ENCODE results near the gene BOLA3.
A peak's percentile ranks its signal among the peaks of the same experiment; 100 is the strongest.
"Not testable (repeated sequence)": the region's sequence is repeated elsewhere in the genome, so short reads cannot be mapped to it uniquely, and the experiment has no call there.

The BOLA3 gene

DNA sequence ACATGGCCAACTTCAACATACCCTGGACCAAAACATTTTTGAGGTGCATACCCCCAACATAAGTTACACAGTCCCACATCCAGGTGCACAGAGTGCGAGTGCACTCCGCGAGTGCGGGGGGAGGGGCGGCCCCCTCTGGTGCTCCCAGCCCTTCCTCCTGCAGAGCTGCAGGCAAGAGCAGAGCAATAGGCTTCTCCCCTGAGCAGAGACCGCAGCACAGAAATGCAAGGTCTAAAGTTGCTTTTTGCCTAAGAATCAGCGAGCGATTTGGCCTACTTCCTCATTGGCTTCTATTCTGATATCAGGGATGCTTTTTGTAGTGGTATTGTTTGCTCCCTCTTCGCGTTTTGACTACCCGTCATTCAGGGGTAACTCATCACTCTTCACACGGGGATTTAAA, 40.6 kb downstream of the BOLA3 start:
- FAIRE-seq, result no peak

DNA sequence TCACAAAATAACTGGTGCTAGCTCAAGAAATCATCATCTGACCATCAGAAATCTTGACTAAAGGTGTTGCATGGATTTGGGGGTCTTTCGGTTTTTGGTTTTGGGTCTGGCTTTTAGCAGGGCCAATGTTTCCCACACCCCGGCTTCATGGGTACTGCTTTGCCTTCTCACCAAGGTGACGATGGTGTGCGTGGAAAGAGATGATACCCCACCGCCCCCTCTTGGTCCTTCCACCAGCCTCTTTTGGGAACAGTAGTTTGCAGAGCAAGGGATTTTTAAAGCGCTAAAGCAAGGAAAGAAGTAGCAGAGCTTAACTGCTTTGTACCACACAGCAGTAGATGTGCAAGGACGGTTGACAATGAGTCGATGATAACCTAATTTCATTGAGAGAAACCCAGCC, 42.3 kb downstream of the BOLA3 start:
- FAIRE-seq (no peak), DNase-seq (ENCODE audit: insufficient read length, low spot score) (no peak)

More for the DNA sequence above, 40.6 kb downstream of the BOLA3 start:
- DNase-seq (ENCODE audit: insufficient read length, low spot score), result no peak

DNA sequence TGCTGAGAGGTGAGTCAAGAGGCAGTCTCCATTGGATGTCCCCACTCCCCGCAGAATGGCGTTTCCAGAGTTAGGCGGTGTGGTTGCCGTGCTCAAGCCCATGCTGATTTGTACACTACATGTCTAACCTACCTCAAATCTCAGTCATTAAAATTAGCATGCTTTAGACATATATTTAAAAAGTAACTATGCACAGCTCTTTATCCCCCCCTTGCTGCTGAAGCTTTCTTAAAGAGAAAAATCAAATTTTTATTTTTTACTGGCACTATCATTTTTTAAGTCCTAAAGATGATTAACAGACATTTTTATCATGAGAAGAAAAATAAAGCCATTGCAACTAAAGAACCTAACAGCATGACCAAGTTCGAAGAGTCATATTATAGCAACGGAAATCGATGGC, 42.9 kb downstream of the BOLA3 start:
- DNase-seq (ENCODE audit: insufficient read length, low spot score) (no peak), FAIRE-seq (peak; percentile 42)

DNA sequence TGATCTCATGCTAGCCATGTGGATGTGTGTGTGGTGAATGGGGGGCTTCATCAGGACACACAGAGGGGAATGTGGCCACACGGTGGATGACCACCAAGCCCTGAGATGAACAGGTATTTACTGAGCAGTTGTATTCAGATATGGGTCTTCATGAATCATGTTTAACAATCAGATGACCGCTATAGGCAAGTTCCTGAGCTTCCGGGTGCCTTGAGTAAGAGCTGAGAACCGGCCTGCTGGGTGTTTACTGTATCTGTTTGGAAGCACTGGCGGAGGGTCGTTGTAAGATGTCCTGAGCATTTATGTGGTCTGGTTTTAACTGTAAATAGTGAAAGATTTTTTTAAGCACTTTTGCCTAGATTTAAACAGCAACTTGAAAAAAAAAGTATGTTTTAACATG, 43.9 kb downstream of the BOLA3 start:
- FAIRE-seq (no peak), DNase-seq (ENCODE audit: insufficient read length, low spot score) (no peak)

DNA sequence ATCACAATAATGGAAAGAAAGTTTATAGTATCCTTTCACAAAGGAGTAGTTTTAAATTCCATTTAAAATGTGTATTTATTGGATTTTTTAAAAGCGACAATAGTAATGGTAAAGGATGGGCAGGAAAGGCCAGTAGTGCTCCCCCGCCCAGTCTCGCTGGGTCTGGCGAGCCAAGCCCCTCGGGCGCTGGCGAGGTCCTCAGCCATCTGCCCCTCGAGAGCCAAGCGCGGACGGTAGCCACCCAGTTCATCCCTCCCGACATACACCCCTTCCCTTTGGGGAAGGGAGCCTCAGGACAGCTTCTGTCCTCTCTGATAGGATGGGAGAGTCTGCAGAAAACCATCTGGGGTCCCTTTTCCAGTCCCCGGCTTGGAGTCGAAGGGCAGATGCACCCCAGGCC, 45.2 kb downstream of the BOLA3 start:
- DNase-seq (ENCODE audit: insufficient read length, low spot score) (no peak), FAIRE-seq (no peak)

DNA sequence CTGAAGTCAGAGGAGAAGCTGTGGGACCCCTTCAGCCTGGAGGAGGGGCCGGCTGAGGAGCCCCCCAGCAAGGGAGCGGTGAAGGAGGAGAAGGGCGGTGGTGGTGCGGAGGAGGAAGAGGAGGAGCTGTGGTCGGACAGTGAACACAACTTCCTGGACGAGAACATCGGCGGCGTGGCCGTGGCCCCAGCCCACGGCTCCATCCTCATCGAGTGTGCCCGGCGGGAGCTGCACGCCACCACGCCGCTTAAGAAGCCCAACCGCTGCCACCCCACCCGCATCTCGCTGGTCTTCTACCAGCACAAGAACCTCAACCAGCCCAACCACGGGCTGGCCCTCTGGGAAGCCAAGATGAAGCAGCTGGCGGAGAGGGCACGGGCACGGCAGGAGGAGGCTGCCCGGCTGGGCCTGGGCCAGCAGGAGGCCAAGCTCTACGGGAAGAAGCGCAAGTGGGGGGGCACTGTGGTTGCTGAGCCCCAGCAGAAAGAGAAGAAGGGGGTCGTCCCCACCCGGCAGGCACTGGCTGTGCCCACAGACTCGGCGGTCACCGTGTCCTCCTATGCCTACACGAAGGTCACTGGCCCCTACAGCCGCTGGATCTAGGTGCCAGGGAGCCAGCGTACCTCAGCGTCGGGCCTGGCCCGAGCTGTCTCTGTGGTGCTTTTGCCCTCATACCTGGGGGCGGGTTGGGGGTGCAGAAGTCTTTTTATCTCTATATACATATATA, 46.0 kb downstream of the BOLA3 start:
- no peak for FAIRE-seq

DNA sequence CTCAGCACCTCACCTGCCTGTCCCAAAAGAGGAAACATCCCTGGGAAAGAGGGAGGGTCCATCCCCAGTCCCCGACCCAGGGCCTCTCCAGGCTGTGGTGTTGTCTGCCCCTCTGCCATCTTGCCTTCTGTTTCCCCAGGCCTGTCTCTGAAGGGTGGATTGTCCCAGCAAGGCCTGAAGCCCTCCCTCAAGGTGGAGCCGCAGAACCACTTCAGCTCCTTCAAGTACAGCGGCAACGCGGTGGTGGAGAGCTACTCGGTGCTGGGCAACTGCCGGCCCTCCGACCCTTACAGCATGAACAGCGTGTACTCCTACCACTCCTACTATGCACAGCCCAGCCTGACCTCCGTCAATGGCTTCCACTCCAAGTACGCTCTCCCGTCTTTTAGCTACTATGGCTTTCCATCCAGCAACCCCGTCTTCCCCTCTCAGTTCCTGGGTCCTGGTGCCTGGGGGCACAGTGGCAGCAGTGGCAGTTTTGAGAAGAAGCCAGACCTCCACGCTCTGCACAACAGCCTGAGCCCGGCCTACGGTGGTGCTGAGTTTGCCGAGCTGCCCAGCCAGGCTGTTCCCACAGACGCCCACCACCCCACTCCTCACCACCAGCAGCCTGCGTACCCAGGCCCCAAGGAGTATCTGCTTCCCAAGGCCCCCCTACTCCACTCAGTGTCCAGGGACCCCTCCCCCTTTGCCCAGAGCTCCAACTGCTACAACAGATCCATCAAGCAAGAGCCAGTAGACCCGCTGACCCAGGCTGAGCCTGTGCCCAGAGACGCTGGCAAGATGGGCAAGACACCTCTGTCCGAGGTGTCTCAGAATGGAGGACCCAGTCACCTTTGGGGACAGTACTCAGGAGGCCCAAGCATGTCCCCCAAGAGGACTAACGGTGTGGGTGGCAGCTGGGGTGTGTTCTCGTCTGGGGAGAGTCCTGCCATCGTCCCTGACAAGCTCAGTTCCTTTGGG, 47.2 kb downstream of the BOLA3 start:
- FAIRE-seq, result no peak
- no peak for DNase-seq (ENCODE audit: insufficient read length, low spot score)

More for the DNA sequence above, 46.0 kb downstream of the BOLA3 start:
- DNase-seq (ENCODE audit: insufficient read length, low spot score), result no peak

DNA sequence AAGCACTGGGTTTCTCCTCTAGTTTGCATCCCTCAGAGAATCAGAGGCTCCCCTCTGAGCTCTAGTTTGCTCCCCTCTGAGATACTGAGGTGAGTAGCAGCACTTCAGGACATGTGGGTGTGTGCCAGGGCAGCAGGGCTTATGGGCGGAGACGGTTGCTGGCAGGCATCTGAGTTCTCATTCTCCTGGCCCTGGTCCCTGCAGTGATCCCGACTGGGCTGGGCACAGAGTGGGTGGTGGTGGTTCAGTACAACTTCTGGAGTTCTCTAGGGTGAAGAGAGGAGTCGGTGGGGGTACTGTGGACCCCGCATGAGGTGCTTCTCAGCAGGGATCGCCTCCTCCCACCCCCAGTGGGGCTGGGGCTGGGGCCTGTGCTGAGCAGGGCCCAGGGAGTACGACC, 47.9 kb downstream of the BOLA3 start:
- DNase-seq (ENCODE audit: insufficient read length, low spot score) (no peak), FAIRE-seq (no peak)

DNA sequence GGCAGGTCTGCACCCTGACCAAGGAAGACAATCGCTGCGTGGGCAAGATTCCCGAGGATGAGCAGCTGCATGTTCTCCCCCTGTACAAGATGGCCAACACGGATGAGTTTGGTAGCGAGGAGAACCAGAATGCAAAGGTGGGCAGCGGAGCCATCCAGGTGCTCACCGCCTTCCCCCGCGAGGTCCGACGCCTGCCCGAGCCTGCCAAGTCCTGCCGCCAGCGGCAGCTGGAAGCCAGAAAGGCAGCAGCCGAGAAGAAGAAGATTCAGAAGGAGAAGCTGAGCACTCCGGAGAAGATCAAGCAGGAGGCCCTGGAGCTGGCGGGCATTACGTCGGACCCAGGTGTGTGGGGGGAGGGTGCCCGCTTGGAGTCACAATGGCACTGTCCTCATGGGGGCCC, 48.4 kb downstream of the BOLA3 start:
- no peak for DNase-seq (ENCODE audit: insufficient read length, low spot score)
- FAIRE-seq, result no peak

DNA sequence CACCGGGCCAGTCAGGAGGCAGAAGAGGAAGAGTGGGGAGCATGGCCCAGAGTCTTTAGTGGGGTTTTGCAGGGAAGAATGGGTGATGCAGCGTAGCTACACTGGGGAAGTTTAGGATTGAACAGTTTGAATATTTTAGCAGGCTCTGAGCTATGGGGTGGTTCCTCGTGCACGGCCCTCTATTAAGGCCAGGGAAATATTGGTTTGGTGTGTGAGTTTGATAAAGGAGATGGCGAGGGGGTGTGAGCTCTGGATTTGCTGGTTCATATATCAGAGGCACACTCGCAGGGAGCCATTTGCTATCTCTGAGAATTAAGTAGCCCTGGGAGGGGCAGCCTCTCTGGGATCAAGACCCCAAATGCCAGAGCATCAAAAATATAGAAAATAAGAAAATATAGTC, 50.1 kb downstream of the BOLA3 start:
- FAIRE-seq, result no peak
- no peak for DNase-seq (ENCODE audit: insufficient read length, low spot score)

DNA sequence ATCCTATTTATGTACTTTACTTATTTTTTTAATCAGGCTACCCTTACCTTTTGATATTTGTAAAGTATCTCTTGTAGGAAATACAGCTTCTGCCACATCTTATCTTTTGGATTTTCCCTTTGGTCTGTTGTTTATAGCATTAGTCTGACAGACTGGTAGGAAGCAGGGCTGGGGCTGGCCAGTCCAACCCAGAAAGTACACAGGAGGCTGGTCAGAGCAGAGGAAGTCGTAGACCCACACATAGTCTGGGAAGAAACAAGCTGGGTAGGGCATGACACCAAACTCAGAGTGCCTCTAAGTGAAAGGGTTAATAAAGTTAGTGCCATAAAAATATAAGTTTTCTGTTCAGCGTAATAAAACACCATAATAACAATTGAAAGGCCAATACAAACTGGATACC, 51.7 kb downstream of the BOLA3 start:
- DNase-seq (ENCODE audit: insufficient read length, low spot score), result no peak
- no peak for FAIRE-seq

DNA sequence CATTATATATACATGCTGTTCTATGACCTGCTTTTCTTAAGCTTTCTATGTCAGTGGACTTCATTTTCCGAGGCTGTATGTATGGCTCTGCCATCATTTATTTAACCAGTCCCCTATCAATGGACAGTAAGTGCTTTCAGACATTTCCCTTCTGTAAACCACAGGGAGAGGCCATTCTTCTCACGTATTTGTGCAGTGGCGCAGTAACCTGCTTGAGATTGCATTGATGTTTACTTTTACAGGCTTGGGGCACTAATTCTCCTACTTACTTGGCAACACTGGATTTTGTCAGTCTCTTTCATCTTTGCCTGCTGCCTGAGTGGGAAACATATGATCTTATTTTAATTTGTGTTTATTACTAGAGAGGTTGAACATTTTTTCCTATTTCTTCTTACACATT, 52.1 kb downstream of the BOLA3 start:
- no peak for FAIRE-seq
- no peak for DNase-seq (ENCODE audit: insufficient read length, low spot score)

DNA sequence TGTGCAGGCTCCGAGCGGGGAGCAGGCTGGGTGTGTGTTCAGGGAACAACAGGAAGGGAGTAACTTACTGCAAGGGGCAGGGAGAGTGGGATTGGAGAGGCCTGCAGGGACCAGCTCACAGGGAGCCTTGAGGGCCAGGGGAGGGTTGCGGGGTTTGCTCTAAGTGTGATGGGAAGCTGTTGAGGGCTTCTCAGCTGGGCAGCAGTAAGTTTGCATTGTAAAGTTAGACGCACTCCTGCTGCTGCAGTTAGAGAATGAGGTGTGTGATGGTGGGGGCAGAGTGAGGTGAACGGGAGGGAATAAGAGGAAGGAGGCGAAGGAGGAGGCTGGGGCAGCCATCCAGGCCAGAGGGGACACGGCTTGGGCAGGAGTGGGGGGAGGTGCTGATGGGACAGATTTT, 53.4 kb downstream of the BOLA3 start:
- FAIRE-seq (no peak), DNase-seq (ENCODE audit: insufficient read length, low spot score) (no peak)

DNA sequence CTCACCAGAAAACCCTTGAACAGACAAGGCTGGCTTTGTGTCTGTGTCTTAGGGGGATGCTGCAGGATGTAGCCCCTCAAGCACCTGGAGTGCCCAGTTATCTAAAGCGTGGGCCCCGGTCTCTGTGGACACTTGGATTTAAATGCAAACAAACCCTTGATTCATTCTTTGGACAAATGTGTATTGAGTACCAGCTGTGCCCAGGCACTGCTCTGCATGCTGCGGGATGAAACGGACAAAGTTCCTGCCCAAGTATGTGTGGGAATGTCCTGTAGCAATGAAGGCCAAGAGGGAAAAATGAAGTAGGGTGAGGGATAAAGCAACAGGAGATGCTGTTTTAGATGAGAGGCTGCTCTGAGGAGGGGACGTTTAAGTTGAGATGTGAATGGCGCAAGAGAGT, 53.9 kb downstream of the BOLA3 start:
- no peak for FAIRE-seq
- DNase-seq (ENCODE audit: insufficient read length, low spot score), result no peak

DNA sequence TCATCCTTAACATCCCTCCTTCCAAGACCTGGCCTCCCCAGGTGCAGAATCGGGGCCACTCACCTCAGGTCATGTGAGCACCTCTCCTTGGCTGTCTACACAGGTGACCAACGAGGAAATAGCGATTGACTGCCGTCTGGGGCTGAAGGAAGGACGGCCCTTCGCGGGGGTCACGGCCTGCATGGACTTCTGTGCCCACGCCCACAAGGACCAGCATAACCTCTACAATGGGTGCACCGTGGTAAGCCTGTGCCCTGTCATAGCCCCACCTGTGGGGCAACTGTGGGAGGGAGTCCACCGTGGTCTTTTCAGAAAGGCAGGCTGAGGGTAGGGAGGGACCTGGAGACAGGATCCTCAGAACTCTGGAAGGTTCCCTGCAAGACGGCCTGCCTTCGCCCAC, 54.3 kb downstream of the BOLA3 start:
- DNase-seq (ENCODE audit: insufficient read length, low spot score), result no peak
- FAIRE-seq, result no peak

DNA sequence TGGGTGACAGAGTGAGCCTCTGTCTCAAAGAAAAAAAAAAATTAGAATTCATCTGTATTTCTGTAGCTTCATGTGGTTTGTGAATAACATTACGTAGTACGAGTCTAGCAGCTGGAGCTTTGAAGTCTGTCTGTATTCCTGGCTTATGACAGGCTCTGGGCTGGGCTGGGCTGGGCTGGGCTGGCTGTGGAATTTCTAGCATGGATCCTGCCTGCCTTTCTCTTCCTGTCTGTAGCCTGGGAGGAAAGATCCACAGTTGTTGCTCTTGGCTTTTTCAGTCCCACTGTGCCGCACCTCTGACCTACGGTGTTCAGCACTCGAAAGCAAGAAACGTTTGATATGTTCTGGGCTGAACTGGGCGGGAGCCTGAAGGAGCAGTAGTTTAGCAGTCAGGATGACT, 55.4 kb downstream of the BOLA3 start:
- FAIRE-seq (no peak), DNase-seq (ENCODE audit: insufficient read length, low spot score) (no peak)

DNA sequence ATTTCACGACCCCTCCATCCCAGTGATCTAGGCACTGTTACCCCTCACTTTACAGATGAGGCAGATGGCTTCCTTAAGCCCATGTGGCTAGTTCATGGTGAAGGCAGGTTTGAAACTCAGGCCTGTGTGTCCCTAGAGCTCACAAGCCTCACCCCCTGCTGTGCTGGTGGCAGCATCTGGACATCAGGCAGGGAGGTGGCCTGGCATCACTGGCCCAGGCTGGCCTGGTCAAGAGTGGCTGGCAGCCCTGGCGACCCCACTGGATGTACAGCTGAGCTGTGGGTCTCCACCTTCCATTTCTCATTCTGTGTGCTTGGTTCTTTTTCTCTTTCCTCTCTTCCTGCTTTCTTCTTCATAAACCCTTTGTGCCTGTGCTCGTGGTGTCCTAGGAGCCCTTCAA, 56.3 kb downstream of the BOLA3 start:
- no peak for DNase-seq (ENCODE audit: insufficient read length, low spot score)
- no peak for FAIRE-seq

DNA sequence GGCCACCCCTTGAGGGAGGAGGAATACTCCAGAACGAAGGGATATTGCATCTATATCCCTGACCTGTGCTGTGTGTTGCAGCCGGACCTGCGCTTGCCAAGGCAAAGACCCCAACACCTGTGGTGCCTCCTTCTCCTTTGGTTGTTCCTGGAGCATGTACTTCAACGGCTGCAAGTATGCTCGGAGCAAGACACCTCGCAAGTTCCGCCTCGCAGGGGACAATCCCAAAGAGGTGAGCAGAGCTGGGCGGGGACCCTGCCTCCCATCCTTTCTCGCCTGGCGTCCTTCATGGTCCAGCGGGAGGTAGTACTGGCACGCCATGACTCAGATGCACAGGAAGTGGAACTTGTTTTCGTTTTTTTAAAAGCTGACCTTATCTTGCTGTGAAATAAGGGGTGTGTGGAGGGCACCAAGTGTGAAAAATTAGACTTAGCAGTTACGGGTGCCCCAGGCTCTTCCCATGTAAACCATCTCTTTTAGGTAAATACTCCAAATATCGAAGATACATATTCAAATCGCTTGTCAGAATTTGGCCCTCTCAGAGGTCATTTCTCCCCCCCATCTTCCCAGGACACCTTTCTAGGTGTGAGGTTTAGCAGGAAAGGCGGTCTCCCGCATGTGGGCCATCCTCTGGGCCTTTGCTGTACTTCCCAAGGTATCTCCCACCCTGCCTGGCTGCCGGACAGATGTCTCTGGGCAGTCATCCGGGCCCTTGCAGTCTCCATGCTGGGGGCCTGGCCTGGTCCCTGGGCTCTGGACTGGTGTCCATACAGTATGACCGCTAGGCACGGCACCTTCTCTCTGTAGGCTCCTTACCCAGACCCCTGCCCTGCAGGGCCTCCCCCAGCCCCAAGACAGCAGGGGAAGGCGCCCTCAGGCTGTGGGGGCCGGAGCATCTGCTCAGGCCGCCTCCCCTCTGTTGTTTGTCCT, 57.6 kb downstream of the BOLA3 start:
- DNase-seq (ENCODE audit: insufficient read length, low spot score) (no peak), FAIRE-seq (no peak)

DNA sequence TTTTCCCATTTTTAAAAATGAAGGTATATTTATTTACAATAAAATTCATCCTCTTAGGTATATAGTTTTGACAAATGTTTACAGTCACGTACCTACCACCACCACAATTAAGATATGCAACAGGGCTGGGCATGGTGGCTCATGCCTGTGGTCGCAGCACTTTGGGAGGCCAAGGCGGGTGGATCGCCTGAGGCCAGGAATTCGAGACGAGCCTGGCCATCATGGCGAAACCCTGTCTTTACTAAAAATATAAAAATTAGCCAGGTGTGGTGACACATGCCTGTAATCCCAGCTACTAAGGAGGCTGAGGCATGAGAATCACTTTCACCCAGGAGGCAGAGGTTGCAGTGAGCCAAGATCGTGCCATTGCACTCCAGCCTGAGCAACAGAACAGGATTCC, 59.0 kb downstream of the BOLA3 start:
- not testable (repeated sequence) for FAIRE-seq; DNase-seq (ENCODE audit: insufficient read length, low spot score)

DNA sequence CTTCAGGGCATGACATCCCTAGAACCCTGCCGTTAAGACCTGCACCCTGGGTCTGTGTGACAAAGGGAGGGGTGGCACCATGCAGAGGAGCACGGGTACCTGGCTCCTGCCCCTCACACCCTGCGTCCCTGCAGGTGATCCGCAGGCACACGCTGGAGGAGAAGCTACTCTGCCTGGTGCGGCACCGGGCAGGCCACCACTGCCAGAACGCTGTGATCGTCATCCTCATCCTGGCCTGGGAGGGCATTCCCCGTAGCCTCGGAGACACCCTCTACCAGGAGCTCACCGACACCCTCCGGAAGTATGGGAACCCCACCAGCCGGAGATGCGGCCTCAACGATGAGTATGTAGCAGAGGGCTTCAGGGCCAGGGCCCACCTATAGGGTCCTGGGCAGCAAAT, 60.0 kb downstream of the BOLA3 start:
- DNase-seq (ENCODE audit: insufficient read length, low spot score) (no peak), FAIRE-seq (no peak)

DNA sequence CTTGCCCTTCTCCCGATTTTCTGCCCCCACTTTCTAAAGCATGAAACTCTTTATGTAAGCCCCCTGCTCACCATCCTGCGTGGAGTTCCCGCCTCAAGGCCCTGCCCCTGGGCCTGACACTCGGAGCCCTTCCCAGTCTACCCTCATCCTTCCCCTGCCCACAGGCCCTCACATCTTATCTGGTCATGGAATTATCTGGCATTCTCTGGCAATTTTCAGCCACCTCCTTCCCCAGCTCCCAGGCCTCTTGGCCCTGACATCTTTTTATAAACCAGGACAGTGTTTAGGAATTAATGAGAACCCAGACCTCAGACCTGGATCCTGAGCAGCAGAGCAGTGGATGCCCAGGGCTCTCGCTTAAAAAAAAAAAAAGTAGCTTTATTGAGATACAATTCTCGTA, 61.7 kb downstream of the BOLA3 start:
- no peak for DNase-seq (ENCODE audit: insufficient read length, low spot score)
- no peak for FAIRE-seq

All from GM19239 (cell line).